ENCODE measurements around the gene SND1.
A peak's percentile ranks its signal among the peaks of the same experiment; 100 is the strongest.

DNA sequence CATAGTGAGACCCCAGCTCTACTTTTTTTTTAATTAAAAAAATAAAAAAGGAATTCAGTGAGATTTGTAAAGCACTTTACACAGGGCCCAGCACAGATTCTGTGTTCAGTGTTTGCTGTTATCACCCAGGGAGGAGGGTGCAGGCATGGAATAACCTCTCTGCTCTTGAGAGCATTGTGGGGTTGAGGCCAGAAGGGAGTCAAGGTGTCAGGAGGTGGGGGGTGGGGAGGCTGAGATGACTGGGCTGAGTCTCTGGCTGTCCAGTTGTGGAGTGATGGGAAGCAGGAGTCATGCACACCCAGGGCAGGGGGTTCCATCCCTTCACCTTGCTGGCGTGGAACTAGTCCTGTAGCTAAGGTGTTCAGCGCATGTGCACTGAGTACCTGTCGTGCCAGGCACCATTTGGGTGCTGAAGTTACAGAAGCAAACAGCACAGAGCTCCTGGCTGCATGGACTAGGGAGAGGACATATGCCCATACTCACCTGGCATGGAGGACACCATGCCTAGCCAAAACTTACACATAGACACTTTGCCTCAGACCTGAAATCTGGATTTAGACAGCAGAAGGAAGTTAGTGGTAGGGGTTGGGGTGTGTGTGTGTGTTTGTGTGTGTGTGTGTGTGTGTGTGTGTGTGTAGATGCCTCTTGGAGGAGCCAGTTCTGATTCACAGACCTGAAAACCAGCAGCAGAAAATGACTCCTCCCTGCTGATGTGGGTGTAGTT lies 448.4 kb downstream of the SND1 start:
- TF ChIP-seq, protein P1, sequence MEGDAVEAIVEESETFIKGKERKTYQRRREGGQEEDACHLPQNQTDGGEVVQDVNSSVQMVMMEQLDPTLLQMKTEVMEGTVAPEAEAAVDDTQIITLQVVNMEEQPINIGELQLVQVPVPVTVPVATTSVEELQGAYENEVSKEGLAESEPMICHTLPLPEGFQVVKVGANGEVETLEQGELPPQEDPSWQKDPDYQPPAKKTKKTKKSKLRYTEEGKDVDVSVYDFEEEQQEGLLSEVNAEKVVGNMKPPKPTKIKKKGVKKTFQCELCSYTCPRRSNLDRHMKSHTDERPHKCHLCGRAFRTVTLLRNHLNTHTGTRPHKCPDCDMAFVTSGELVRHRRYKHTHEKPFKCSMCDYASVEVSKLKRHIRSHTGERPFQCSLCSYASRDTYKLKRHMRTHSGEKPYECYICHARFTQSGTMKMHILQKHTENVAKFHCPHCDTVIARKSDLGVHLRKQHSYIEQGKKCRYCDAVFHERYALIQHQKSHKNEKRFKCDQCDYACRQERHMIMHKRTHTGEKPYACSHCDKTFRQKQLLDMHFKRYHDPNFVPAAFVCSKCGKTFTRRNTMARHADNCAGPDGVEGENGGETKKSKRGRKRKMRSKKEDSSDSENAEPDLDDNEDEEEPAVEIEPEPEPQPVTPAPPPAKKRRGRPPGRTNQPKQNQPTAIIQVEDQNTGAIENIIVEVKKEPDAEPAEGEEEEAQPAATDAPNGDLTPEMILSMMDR (IDR thresholded peaks at IDR 0.05; ENCODE audit: insufficient read depth, low read length) = no peak
- 0 out of 2 replicates have a peak, but pooled peaks have one; percentile 14 for TF ChIP-seq POLR2AphosphoS5 (IDR thresholded peaks at IDR 0.05; ENCODE audit: low read depth)
- TF ChIP-seq, protein P2, sequence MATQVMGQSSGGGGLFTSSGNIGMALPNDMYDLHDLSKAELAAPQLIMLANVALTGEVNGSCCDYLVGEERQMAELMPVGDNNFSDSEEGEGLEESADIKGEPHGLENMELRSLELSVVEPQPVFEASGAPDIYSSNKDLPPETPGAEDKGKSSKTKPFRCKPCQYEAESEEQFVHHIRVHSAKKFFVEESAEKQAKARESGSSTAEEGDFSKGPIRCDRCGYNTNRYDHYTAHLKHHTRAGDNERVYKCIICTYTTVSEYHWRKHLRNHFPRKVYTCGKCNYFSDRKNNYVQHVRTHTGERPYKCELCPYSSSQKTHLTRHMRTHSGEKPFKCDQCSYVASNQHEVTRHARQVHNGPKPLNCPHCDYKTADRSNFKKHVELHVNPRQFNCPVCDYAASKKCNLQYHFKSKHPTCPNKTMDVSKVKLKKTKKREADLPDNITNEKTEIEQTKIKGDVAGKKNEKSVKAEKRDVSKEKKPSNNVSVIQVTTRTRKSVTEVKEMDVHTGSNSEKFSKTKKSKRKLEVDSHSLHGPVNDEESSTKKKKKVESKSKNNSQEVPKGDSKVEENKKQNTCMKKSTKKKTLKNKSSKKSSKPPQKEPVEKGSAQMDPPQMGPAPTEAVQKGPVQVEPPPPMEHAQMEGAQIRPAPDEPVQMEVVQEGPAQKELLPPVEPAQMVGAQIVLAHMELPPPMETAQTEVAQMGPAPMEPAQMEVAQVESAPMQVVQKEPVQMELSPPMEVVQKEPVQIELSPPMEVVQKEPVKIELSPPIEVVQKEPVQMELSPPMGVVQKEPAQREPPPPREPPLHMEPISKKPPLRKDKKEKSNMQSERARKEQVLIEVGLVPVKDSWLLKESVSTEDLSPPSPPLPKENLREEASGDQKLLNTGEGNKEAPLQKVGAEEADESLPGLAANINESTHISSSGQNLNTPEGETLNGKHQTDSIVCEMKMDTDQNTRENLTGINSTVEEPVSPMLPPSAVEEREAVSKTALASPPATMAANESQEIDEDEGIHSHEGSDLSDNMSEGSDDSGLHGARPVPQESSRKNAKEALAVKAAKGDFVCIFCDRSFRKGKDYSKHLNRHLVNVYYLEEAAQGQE (IDR thresholded peaks at IDR 0.05; ENCODE audit: insufficient replicate concordance, low read depth) = no peak

Data from HL-60 (cell line).